ENCODE measurements around the gene ARHGAP42. TPM values are rescaled to one million over a fixed set of nuclear protein-coding genes. Genes with fewer than 3 reads are reported as not detected.

The ARHGAP42 gene
- total RNA-seq, 1 experiment from 2014 or later: 8.3 TPM

DNA sequence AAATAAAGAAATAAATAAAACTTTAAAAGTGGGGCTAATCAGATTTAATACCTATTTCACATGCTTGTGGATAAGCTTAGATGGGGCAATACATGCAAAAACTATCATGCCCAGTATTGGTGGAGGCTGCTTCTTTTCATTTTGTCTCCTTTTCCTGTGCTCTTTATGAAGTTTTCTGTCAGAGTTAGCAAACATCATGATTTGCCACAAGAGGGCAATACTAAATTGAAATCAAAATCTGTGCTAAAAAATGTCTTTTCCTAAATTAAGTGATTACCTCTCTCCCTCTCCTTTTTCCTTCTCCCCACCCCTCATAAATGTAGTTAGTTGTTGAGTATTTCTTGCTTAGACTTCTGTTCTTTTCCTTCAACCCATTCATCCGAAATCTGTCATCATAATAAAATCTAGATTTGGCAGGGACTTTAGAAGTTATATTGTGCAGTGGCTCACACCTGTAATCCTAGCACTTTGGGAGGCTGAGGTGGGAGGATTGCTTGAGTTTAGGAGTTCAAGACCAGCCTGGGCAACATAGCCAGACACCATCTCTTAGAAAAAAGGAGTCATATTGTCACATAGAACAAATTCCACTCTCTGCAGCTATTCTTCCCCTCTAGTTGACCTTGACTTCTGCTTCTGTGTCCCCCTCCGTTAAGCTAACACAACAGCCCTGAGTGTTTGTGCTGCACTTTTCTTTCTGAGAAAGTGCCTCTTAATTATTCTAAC is 4.7 kb upstream of the ARHGAP42 start:
- no peak for DNase-seq (ENCODE audit: low spot score)

DNA sequence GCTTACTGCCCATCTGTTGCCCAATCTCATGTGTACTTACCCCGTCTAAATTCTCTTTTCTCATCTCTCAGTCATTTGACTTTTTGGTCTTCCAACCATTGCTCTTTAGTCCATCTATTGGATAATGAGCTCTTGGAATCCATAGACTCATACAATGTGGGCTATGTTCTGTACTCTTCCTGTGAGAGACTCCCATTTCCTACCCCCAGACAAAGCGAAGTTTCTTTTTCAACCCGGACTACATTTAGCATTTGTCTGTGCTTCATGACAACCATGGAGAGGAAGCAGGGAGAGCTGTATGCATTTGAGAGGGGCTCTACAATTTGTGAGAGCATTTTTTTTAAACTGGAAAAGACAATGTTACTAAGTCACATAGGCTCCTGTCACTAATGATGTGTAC is 4.0 kb upstream of the ARHGAP42 start:
- no peak for DNase-seq (ENCODE audit: low spot score)

DNA sequence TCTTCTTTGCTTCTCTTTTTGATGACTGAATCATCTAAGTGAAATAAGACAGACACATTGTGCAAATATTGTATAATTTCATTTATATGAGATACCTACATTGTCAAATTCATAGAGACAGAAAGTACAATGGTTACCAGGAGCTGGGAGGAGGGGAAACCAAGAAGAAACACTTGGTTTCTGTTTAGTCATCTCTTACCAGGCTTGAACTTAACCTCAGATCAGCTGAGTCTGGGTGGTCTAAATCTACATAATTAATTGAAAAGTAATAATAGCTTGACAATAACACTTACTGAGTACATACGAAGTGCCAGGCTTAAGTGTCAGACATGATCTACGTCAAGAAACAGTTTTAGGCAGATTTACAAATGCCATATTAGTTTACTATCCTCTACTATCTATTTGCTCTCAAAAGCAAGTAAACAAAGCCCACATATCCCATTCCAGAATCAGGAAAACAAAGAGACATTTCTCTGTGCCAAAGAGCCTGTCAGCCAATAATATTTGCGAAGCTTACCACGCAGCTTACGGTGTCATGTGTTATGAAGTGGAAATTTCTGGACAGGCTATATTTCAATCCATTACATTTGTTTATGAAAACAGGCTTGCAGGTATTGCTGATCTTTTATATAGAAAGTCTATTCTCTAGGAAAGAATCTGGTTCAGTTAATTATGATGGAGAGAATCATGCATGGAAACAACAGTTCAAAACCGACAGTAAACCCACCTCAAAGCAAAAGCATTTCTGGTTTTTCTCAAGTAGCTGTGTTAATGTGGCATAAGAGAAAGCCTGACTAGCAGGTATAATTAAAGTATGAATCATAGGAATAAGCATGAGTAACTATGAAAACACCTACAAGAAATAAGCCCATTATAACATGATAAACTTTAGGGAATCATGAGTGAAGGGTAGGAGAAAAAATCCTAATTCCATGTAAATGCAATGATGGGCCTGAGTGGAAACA is 2.7 kb upstream of the ARHGAP42 start:
- DNase-seq (ENCODE audit: low spot score): no peak

DNA sequence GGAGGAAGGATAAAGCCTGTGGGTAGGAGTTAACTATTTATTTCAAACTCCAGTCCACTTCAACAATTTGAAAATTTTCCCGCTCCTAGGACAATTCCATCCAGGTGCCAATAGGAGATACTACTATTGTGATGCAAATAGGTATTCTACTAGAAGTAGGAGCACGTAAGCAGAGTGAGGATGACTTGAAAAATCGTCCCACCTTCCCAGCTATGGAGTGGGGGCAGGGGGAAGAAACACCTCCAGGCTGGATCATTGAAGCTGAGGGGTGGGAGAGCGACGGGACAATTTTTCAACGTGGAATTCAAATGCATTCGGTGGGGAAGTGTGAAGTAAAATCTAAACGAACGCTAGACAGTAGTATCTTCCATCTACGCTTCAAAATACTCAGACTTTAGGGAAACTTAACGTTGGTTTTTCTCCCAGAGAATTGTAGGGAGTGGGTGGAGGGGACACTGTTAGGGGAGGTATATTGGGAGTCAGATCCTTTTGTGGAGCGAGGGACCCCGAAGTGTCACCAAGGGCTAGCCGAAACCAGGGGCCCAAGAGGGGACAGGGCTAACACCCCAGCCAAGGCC is 523 bp upstream of the ARHGAP42 start:
- DNase-seq (ENCODE audit: low spot score): no peak

DNA sequence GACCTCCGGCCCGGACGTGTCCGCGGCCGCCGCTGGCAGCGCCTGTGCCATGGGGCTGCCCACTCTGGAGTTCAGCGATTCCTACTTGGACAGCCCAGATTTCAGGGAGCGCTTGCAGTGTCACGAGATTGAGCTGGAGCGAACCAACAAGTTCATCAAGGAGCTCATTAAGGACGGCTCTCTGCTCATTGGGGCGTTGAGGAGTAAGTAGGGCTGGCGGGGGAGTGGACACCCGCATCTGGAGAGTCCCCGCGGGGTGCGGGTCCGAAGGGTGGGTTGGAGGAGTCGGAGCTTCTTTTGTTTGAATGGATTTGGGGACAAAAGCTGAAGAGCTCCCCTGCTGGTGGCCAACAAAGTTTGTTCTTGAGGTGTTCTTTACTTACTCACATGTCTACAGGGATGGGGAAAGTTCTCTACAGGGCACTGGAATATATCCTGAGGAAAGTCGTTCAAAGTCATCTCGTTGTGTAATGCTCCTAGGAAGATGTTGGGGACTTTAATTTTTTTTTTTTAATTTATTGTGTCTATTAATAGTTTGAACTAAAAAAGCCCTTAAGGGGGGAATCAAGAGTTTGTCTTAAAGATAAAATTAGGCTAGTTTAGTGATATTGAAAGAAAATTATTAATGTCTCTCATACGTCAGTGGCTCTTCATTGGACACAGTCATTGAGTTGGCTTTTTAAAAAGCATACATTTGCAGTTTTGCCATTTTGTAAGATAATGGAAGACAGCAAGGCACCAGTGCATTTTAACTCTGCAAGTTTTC is 725 bp downstream of the ARHGAP42 start:
- peak; percentile 76 for DNase-seq (ENCODE audit: low spot score)

DNA sequence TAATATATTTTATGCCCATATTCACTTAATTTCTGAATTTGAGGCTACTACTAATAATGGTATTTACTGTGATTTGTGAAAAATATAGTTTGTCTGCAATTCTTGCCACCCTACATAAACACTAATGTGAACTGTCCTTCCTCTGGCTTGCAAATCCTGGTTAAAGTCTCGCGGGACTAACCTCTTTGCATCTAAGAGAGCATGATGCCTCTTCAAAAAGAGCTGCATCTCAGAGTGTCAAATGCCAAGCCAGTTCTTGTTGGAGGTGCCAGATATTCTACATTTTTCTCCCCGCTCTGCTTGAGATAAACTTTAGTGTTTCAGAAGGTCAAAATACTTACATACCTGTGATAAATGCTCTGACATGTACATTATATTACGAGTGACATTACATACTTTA is 2.1 kb downstream of the ARHGAP42 start:
- DNase-seq (ENCODE audit: low spot score): no peak

DNA sequence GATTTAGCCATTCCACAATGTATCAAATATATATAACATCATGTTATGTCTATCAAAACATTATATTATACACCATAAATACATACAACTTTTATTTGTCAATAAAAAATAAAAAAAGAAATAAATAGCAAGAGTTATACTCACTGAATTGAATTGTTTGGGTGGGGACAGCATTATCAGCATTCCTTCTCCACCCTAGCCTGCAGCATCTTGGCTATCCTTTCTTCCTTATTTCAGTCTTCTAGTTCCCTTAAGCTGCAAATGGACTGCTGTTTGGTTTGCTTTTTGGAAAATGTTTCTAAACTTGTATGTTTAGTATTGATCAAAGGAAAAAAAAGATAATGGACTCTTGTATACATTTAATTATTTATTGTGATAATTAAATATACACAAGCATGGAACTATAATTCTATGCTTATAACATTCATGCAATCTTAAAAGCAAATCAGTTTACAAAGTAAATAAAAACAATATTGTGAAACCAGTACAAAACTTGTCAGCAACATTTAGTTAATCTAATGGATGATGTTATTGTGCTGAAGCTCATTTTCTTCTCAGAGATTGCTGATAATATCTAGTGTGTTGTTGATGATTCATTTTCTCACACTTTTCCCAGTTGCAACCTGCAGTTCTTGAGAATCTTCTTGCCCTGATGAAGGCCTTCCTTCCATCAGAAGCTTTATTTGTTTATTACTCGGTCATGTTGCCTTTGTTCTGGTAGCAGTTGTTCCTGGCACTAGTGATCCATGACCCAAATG is 5.0 kb downstream of the ARHGAP42 start:
- DNase-seq (ENCODE audit: low spot score): no peak

DNA sequence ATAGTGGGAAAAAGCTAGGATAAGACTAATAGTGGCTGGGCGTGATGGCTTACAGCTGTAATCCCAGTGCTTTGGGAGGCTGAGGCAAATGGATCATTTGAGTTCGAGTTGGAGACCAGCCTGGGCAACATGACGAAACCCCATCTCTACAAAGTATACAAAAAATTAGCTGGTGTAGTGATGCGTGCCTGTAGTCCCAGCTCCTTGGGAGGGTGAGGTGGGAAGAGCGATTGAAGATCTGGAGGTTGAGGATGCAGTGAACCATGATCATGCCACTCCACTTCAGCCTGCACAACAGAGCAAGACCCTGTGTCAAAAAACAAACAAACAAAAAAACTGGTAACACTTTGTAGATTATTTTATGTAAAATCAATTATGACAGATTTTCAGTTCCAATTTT is 8.8 kb downstream of the ARHGAP42 start:
- no peak for DNase-seq (ENCODE audit: low spot score)

DNA sequence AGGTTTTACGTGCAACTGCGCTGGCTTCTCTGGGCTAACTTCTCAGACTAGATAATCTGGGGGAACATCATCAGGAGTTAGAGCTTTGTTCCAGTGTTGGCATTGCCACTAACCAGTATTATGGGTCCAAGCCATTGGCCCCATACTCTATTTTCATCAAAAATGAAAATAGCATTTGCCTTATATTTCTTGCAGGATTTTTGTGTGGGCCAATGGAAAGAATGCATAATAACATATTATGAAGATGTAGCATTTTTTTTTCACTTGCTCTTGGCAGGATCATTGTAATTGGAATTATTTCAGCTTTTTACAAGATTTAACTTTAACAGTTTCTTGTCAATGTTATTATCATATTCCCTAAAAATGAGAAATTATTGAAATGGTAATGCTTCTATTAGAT is 16.1 kb downstream of the ARHGAP42 start:
- DNase-seq (ENCODE audit: low spot score): no peak

DNA sequence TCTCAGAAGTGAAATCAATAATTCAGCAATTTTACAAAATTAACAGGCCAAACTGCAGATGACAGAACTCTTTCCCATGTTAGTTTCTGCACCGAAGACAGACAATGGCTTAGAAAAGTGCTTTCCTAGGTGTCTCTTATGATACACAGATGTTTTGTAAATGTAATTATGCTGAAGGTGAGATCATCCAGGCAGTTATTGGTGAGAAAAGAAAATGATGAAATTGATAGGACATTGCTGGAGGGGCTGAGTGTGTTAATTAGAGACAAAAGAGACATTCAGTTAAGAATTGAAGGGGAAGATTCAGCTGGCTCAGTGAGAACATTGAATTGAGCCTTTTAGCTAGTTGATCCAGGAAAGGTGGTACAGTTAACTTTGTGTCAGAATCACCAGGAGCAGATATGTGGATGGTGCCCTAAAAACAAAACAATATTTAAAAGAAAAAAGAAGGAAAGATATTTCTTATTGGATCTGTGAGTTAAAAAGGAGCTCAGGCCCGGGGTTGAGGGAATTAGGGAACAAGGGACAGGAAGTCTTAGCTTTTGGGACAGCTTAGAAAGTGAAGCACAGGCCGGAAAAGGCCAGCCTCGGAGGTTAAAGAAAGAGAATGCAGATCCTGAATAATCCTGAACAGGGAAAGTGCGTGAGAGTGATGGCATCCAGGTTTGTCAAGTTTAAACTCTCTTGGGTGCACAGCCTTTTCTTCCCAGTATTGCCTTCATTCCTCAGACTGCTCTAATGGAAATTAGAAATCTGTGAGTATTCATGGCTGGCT is 16.9 kb downstream of the ARHGAP42 start:
- no peak for DNase-seq (ENCODE audit: low spot score)

DNA sequence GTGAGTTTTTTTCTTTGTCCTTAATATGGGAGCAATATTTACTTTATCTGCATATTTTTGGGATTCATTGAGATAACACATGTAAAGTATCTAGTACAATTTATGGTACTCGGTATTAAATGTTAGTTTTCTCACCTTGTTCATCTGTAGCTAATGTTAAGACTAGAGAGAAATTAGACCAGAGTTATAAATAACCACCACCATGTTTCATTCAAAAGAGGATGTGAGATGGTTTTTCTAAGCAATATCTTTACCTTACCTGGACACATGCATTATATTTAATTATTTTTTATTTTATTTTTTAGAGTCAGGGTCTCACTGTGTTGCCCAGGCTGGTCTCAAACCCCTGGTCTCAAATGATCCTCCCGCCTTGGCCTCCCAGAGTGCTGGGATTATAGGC is 18.4 kb downstream of the ARHGAP42 start:
- no peak for DNase-seq (ENCODE audit: low spot score)

DNA sequence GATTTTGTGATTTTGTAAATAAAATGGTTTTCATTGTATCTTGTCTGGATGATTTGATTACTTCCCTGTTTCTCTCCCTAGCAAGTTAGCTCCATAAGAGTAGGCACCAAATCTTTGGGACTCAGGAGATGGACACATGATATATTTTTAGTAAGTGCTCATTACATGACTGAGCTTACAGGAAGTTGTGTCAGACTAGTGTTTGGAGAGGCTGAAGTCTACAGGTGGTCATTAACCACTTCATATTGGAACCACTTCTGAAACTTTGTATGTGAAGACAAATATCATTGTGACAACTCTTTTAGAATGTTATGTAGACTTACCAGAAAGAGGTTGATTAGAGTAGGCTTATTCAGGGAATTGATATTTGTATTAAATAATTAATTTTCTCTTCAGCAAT is 19.1 kb downstream of the ARHGAP42 start:
- DNase-seq (ENCODE audit: low spot score): no peak

DNA sequence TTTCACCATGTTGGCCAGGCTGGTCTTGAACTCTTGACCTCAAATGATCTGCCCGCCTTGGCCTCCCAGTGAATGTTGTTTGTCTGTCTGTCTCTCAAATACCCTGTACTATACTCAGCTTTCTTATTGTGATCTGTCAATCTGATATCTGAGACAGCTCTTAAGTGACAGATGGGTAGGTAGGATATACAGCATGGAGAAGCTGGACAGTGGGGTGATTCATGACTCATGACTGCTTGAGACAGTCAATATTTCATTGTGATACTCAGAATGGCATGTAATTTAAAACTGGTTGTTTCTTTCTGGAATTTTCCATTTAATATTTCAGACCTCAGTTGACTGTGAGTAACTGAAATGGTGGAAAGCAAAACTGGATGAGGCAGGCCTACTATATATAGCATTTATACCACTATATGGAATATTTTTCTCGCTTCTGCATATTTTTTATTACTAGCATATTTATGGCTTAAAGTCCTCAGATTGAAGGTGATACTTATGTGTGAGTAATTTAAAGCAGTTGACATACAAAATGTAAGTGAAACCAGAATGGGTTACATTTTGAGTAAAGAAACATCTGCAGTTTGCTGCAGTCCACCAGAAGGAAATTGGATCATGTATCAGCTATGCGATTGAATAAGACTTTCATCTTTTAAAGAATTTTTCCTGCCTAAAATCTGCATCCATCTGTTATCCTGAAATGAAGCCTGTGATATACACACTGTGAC is 22.3 kb downstream of the ARHGAP42 start:
- DNase-seq (ENCODE audit: low spot score): no peak

DNA sequence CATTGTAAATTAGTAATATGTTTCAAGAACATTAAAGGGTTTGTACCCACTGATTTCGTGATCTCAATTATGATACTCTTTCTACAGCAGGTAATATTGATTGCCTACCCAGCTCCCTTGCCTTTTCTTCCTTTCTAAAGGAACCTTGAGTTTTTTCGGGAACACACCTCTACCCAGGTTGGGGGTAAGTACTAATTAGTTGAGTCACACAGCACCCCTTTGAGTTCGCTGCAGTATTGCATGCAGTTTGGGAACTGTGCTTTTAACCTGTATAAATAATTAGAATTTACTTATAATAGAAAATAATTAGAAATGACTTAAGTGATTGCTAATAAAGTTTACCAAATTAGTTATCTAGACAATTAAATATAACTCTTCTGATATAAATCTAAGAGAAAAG is 24.9 kb downstream of the ARHGAP42 start:
- no peak for DNase-seq (ENCODE audit: low spot score)

DNA sequence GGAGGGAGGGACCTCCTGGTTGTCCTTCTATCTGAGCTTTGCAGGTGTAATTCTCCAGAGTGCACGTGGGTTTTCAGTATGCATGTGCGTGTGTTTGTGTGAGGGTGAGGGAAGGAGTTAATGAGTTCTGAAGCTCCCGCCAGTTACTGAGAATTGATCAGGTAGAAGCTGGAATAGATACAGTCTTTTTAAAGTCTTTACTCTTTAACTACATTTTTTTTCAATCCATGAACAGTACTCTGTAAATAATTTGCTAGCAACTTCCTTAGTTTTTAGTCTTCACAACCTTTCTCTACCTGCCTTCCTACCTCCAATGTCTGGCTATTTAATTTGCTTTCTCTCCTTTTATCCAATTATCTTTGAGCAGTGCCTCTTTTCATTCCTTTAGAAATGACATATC is 25.5 kb downstream of the ARHGAP42 start:
- DNase-seq (ENCODE audit: low spot score): no peak

DNA sequence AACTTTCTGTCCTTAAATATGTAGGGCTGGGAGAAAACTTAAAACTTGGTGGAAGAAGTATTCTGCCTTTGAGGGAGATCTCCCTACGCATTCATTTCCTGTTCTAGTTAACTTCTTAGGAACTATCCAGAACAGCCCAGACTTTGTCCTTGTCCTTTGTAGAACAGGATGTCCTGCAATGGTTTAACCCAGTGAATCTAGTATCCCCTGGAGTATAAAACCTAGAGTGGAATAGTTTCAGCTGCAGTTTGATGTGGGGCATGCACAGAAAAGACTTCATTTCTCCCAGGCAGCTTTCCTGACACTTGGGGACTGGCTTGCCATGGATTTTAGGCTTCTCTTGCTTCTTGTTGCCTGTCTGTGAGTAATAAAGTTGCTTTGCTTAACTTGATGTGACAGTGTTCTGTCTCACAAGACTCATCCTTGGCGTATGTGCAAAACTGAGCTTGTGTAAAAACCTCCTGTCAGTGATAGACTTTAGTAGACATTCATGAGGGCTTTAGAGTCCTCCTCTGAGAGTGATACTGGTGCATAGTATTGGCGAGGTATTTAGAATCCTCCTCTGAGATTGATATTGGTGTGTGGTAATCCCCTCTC is 28.2 kb downstream of the ARHGAP42 start:
- DNase-seq (ENCODE audit: low spot score): no peak

DNA sequence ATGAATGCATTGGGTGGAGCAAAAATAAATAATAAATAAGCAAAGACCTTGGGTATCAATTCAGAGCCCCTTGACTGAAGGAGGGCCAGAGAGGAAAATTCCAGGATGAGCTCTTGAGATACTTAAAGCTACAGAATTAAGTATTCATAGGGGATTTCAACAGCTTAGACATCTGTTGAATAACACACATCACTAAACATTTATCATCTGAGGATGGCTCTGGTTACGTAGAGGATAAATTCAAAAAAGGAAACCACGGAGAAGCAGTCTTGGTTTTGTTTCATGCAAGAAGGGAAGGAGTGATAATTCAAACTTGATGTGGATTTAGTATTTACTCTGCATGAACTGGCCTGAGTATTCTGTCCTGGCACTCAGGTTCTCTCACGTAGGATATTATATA is 29.8 kb downstream of the ARHGAP42 start:
- DNase-seq (ENCODE audit: low spot score): no peak

DNA sequence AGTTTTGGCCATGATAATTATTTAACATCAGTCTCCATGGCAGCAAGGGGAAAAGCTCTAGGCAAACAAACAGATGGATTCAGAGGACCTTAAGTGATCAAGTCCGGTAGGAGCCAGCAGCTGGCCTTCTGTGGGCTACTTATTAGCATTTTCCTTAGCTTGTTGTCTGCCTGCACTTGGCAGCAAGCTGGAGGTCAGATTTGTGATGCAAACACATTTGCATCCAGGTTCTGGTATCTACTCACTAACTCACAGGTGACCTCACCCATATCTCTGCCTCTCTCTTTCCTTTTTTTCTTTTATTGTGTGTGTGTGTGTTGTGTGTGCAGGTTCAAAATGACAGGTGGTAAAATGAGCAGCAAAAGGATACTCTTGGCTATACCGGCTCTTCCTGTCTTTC is 32.3 kb downstream of the ARHGAP42 start:
- peak; percentile 13 for DNase-seq (ENCODE audit: low spot score)

DNA sequence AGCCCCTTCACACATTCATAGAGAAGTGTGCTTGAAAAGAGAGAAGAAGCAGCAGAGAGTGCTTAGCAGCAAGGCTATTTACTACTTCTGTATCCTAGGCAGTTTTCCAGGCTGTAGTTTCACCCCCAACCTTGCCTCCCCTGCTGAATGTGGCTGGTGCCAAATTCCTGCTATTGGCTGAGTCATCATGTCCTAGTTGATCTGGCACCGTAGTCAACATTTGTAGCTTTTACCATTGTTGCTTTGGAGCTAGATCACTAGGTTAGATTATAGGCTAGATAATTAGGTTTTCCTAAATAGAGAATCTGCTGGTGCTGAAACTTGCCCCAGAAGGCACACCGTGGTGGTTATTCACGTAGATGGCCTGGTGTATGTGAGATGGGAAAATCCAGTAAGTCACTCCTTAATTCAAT is 32.7 kb downstream of the ARHGAP42 start:
- peak; percentile 79 for DNase-seq (ENCODE audit: low spot score)

Measured in H4 (cell line).